GM21526 (cell line): ENCODE results near the gene CACNA2D2.

Source experiments
- ATAC-seq: cut with Tn5 transposase; IDR thresholded peaks from one replicate; pipeline ENCODE4 v1.9.1; 2021; ENCODE audit warnings: moderate library complexity; ENCODE audit not compliant: unreplicated experiment, low FRiP score

The CACNA2D2 gene

DNA sequence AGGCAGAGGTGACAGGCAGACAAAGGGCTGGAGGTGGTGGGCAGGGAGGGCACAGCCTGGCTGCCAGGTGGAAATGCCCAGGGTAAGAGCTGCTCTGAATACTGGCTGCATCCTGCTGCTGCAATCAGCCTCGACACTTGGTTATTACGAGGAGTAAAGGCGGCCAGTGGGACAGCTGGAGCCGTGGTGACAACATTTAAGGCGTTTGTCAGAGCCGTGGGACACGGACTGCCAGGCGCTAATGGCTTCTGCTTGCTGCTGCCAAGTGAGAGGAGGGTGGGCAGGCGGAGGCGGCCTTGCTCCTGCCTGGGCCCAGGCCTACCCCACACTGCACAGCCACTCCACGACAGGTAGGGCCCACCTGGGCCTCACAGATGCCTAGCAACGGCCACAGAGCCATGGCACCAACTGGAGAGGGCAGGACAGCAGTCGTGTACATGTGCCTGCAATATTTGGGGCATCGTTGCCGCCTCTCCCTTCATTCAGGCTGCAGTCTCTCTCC, 94.9 kb downstream of the CACNA2D2 start:
- no peak for ATAC-seq

DNA sequence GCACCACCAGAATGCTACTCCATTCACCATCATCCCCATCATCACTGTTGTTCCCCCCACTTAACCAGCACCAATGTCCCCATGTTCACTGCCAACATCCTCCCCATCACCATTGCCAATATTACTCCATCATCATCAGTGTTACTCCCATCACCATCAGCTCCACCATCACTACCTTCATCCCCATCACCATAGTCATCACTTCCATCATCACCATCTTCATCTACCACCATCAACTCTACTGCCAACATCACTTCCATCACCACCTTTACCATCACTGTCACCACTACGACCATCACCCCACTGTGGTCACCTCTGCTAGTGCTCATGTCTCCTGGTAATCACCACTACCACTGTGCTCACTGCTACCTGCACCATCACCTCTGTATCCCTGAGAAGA, 96.9 kb downstream of the CACNA2D2 start:
- no peak for ATAC-seq

- ATAC-seq, result no peak
Measured at GRCh38 chr3:50405249-50405648, 98.2 kb downstream of the CACNA2D2 start.

GRCh38 chr3:50401978-50402595, 101.3 kb downstream of the CACNA2D2 start:
- ATAC-seq, result no peak

GRCh38 chr3:50396502-50396901, 106.9 kb downstream of the CACNA2D2 start:
- ATAC-seq, result no peak

DNA sequence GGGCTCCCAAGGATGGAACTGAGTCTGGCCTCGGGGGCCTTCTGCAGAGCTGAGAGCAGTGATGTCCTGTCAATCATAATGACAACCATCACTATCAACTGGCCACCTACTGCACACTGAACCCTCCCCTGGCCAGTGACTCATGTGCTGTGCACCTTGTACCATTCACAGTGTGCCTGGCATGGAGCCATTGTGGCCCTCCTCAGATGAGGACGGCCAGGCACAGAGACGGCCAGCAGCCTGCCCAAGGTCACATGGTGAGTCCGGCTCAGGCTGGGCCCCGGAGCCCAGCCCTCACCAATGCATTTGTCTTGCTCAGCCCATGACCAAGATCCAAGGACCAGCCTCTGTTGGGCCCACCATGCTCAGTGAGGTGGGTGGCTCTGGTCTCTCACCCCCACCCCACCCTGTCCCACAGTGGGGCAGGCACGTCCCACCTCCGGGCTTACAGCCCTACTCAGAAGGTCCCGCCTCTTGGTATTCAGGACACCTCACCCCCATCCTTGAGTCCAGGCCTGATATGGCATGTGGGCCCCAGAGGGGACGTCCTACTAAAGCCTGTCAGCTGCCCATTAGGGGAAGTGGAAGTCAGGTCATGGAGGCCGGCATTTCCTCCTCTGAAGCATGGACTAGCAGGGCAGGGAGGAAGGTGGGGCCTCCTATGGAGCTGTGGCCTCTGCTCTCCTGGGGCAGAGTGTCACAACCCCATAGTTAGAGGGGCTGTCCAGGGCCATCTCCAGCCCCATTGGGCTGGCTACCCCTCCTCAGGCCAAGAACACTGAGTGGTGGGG, 108.2 kb downstream of the CACNA2D2 start:
- ATAC-seq, result no peak

GRCh38 chr3:50393061-50393460, 110.4 kb downstream of the CACNA2D2 start:
- ATAC-seq, result no peak

DNA sequence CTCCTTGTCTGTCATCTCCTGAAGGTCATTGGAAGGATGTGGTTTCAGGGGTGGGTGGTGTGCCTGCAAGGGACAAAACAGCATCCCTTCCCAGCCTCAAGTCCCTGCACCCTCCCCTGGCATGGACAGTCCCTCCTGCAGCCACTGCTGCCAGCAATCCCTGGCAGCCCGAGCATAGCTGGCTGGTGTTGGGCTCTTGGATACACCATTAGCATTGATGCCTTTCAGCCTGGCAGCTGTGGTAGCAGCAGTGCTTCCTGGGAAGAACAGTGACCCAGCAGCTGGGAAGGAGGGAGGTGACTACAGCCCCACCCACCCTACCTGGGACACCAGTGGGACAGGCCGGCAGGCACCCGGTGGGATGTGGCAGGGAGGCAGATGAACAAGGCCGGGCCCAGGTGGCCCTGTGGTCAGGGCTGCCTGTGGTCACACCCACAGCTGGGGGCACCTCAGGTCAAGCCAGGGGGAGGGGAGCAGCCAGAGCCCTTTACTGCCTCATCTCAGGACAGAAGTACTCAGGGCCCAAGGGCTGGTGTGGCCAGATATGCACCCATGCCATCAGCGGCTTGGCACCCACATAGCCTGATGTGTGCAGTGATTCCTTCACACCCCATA, 111.2 kb downstream of the CACNA2D2 start:
- ATAC-seq, result no peak

DNA sequence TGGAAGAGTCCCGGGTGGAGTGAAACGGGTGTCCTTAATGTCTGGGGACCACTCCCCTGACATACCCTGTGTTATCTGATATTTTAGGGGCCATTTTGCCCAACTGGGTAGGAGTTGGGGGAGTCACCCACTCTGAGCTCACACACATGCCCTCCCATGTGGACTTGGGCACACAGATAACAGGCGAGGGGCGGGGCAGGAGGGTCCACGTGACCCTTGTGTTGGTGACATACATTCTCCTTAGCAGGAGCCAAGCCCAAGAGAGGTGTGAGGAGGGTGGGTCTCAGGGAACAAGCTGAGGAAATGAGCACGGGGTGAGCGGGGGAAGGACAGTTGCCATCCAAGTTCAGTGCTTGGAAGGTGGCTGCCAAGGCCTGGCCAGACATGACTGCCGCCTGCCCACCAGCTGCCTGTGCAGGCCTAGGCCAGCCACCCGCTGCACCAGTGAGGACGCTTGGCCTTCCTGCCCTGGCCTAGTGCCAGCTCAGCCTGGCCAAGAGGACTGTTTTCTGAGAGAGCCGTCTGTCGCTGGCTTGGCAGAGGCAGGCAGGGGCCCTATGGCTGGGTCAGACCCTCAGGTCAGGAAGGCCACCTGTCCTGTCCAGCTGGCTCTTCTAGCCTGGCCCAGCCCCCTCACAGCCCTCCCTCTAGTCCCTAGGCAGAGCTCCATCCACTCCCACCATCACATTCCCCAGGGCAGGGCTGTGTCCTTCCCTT, 112.8 kb downstream of the CACNA2D2 start:
- no peak for ATAC-seq

GRCh38 chr3:50389414-50389767, 114.0 kb downstream of the CACNA2D2 start:
- ATAC-seq, result no peak

DNA sequence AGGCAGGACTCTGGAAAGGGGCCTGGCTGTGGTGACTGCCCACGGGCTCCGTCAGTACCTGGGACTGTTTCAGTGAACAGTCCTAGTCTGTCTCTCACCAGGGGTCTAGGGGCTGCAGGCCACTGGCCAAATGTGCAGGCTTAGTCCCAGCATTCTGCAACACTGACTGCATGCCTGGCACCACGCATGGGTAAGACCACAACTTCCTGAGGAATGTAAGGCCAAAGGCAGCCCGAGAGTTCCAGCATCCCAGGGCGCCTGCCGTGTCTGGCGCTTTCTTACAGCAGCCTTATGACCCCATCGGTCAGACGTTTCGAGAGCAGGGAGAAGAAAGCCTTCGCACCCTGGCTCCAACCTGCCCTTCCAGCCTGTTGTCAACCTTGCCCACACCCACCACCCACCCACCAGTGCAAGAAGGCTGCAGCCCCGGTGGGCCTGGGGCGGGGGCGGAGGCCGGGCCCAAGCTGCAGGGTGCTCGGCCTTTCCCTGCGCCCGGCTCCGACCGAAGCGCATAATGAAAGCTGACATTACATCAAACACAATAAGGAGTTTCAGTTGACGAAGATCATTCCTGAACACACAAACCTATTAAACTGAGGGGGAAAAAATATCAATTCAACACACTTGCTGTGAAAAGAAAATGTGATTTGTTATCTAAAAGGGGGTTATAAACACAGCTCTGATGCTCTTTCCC, 114.6 kb downstream of the CACNA2D2 start:
- ATAC-seq, result no peak

- ATAC-seq, result no peak
Measured at GRCh38 chr3:50388016-50388719, 115.3 kb downstream of the CACNA2D2 start.

DNA sequence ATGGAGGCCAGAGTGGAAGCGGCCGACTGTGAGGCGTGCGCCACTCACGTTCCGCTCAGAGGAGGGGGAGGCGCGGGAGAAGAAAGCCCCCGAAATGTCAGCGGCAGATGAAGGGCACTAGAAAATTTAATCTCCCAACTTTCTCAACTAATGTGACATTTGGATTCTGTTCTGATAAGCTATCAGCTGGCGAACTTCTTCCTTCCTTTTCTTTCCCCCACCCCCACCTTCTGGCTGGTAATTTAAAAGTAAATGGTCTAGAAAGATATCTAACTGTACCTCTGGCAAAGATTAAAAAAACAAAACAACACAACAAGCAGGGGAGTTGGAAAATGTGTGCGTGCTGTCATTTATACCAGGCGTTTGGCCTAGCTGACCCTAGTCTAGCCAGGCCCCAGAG, 117.7 kb downstream of the CACNA2D2 start:
- ATAC-seq, result no peak

- no peak for ATAC-seq
Measured at GRCh38 chr3:50383750-50384149, 119.7 kb downstream of the CACNA2D2 start.

- no peak for ATAC-seq
Measured at GRCh38 chr3:50382722-50383121, 120.7 kb downstream of the CACNA2D2 start.

- no peak for ATAC-seq
Measured at GRCh38 chr3:50381383-50381782, 122.1 kb downstream of the CACNA2D2 start.

GRCh38 chr3:50380405-50381085, 122.9 kb downstream of the CACNA2D2 start:
- no peak for ATAC-seq

- ATAC-seq, result no peak
Measured at GRCh38 chr3:50378757-50379156, 124.7 kb downstream of the CACNA2D2 start.

DNA sequence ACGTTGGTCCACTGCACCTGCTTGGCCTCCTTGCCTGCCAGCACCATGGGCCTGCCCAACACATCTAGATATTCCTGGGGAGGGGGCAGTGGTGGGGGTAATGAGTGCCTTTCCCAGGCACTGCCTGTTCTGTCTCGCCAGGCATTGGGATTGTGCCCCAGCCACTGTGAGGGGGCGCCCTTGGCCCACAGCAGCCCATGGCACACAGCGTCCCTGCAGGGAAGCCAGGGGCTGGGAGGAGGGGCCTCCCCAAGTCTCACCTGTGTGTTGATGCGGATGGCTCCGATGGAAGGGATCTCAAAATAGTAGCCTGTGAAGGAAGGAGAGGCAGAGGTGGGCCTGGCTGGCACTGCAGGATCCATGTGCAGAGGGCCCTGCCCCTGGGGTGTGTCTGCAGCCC, 125.4 kb downstream of the CACNA2D2 start:
- no peak for ATAC-seq
